GM18858 (cell line): ENCODE results near the gene KRT86.

Experiments
- ATAC-seq: cut with Tn5 transposase; IDR thresholded peaks from one replicate; pipeline ENCODE4 v1.9.1; 2021; ENCODE audit not compliant: unreplicated experiment

The KRT86 gene

DNA sequence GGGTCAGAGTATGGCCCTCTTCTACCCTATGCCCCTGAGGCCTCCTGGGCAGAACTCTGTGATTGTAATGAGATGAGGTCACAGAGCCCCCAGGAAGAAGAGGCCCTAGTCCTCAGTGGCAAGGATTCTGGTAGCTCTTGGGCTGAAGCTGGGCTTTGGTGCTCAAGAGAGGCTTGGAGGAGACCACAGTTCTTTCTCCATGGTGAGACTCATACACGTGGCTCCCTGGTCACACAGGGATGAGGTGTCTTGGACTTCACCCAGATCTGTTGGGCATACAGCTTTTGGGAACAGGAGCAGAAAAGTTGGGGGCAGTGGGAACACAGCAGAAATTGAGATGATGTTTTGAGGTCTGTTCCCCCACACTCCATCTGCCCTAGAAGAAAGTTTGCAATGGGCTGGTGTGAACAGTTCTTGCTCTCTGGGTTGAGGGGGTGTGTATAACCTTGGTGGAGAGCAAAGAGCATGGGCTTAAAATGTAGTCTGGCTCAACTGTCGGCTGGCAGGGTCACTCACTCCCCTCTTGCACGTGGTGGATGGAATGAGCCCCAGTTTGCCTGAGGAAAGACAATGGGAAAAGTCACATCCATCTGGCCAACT is at the start of gene KRT86:
TSS of gene KRT86 (plus strand) at position 125 of the 600 bp plus-strand sequence. CDS start 27,272 bp downstream, outside the sequence.
- ATAC-seq: no peak

DNA sequence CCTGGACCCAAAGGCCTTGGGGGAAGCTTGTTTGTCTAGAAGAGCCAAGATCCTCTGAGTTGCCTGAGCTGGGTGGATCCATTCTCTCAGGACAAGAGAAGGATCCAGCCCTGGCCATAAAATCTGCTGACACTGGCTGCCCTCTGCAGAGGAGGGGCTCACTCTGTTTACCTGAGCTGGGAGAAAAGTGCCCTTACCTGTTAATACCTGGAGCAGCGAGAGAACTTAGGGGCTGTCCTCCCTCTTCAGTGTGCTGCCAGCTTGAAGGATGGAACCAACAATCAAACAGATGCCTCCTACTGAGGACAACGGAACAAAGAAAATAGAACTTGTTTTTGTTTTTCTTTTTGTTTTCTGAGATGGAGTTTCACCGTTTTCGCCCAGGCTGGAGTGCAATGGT is 48.7 kb upstream of the KRT86 start:
- no peak for ATAC-seq

DNA sequence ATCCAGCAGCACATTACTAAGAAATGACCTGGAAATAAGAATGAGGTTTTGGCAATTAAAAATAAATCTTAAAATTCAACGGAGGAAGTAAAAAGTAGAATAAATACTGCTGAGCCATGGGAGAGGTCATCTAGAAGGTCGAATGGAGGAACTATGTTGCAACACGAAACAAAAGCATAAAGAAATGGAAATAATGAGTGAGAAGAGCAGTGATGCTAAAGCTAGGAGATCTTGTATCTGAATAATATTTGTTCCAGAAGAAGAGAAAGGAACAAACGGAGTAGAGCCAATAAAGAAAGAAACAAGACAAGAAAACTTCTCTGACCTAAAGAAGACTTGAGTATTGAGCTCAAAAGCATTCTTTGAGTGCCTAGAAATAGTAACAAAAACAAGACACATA is 48.0 kb upstream of the KRT86 start:
- ATAC-seq: no peak

DNA sequence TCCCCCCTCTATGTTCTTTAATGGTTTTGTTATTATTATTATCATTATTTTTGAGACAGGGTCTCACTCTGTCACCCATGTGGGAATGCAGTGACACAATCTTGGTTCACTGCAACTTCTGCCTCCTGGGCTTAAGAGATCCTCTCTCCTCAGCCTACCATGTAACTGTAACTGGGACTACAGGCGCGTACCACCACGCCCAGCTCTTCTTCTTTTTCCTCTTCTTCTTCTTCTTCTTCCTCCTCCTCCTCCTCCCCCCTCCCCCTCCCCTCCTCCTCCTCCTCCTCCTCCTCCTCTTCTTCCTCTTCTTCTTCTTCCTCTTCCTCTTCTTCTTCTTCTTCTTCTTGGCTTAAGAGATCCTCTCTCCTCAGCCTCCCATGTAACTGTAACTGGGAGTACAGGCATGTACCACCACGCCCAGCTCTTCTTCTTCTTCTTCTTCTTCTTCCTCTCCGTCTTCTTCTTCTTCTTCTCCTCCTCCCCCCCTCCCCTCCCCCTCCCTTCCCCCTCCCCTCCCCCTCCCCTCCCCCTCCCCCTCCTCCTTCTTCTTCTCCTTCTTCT is 46.8 kb upstream of the KRT86 start:
- no peak for ATAC-seq

DNA sequence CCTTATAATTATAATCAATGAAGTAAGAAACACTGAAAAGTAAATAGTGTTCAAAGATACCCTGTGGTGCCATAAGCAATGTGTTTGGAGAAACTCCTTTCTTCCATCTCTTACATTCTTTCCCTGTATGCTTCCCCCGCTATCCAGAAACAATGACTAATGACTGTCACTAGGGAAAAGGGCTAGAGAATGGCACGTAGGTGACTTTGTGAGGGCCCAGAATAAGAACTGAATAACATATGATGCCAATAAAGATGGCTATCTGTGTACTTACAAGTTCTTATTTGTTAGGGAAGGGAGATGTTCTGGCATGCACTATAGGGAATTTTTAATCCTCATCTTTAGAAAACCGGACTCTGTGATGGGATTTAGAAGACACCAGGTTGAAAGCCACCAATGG is 46.1 kb upstream of the KRT86 start:
- no peak for ATAC-seq

DNA sequence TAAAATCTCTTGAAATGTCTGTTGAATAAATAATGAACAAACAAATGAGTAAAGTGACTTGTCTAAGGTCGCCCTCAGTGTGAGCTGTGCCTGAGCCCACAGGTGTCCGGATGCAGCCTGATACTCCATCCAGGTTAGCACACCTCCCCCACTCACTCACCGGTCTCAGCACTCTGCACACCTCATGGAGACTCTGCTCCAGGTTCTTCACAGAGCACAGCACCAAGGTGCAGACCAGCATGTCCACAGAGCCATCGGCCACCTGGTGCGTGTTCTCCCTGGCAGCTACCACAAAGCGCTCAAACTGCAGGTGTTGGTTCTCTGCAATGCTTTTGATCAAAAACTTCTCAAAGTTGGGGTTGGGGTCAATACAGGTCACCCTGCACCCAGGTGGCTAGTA is 45.5 kb upstream of the KRT86 start:
- ATAC-seq: no peak

DNA sequence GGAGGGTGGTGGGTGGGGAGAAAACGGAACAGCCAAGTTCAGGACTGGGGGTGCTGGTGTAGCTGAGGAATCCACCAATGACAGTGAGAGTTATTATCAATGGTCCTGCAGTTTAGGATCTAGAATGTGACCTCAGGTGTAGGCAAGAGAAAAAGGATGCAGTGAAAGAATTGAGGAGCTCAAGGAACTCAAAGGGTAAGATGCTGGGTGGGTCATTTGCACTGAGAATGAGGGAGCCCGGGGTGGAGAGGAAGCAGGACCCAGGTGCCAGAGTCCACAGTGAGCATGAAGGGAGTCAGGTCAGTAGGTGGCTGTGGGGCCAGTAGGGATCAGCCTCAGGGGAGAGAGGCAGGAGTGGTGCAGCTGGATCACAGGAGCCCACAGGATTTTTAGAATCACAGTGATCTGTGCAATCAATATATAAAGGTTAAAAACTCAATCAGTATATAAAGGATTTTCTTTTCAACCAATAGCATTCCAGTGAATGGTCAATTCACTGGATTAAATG is 44.6 kb upstream of the KRT86 start:
- no peak for ATAC-seq

DNA sequence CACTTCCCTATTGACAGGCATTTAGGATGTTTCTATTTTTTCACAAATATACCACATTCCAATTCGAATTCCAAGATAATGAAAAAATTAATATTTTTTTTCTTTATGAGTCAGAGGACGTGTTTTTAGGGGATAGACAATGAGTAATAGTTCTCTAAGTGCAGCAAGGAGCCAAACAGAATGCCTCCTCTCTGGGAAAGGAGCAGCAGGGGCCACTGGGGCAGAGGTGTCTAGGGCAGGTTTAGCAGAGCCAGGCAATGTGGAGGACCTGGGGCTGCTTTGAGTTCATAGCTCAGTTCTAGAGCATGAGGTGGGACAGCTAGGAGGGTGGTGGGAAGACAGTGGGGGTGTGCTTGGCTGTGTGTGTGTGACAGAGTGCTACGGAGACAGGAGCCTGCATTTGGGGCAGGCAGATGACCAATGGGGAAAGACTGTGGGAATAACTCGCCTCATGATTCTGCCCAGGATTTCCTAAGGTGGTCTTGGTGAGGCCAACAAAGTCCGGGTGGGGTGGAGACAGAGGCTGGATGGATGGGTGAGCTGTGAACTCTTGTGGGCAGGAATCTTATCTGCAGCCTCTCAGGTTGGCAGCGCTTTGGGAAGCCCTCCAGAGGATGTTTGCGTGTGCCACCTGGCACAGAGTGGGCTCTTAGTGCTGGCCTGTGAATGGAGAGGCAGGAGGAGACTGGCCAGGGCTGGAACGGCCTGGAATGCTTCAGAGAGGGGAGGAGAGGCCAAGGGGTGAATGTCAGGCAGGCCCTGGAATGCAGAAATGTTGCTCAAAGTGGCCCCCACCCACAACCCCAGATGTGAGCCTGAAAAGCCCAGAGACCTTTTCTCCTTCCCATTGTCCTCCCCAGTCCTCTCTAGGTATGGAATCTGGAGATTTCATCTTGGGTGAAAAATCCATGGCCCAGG is 43.8 kb upstream of the KRT86 start:
- ATAC-seq: no peak

DNA sequence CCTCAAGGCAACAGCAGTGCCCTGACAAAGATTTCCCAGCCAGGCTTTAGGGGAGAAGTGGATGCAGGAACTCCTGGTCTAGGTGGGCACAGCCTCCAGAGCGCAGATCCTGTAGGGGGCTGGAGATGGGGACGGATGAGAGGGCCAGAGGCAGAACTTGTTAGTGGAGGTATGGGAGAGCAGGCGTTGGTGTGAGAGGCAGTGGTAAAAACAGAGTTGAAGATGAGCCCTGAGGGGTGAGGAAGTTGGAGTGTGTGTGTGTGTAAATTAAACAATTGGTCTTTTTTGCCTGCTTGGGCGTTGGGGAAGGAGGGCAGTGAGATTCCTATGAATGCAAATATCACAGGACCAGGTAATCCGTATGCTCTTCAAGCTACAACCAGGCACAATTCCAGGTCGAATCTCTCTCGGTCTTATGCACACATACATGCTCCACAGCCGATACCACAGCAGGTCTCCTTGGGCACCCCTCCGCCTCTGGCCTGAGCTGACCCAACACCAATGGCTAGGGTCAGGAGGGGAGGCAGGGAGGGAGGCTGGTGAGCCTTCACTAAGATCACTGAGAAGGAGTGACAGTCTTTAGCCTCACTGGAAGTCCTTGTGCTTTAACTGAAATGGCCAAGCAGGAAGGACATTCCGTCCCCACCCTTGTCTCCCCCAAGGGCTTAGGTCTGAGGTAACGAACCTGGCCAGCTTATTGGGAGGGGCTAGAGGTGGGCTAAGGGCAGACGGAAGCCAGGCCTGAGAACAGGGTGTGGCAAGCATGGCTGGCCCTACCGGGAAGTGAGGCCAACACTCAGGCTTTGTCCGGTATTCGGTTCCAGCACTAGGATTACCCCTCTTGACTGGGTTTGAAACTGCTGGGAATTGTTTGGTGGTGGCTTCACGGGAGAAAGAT is 42.9 kb upstream of the KRT86 start:
- ATAC-seq: no peak

DNA sequence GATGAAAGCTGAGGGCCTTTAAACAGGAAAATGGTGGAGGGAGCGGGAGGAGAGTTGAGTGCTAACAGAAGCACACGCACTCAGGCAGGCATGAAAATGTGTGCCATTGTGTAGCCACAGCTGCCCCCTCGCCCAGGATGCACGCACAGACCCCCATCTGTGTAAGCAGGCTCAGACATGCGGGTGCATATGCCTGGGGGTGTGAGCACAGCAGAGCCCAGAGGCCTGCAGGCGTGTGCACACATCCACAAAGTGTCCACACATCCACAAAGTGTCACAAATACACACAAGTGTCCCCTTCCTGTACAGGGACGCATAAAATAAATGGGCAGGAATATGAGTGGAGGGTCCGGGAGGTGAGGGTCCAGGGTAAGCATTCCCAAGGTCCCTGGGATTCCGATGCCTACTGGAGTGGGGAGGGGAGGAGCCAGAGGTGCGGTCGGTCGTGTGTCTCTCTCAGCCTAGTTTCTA is 42.2 kb upstream of the KRT86 start:
- no peak for ATAC-seq

DNA sequence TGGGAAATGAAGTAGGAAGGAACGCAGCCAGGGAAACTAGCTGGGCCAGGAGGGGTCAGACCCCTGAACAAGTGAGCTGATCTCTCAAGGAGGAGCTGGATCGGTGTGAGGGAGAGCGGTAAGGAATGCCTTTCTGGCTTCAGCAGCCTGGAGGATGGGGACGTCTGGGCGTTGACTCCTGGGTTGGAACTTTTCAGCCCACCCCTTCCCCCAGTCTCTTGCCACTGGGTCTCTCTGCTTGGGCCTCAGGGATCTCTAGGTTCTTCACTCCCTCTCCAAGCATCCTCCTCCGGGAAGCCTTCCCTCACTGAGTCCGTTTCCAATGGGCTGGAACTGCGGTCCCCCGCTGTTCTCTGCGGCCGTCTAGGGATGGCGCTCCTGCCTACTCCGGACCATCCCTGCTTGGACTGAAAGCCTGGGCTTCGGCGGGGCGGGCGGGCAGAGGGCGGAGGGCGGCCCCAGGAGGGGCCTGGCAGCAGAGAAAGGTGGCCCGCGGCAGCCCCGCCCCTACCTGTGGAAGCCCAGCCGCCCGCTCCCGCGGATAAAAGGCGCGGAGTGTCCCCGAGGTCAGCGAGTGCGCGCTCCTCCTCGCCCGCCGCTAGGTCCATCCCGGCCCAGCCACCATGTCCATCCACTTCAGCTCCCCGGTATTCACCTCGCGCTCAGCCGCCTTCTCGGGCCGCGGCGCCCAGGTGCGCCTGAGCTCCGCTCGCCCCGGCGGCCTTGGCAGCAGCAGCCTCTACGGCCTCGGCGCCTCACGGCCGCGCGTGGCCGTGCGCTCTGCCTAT is 41.6 kb upstream of the KRT86 start, which contains the start of gene KRT7:
TSS of gene KRT7 (plus strand) at position 570 of the 788 bp plus-strand sequence. CDS start at position 624, 54 bp downstream.
- no peak for ATAC-seq

DNA sequence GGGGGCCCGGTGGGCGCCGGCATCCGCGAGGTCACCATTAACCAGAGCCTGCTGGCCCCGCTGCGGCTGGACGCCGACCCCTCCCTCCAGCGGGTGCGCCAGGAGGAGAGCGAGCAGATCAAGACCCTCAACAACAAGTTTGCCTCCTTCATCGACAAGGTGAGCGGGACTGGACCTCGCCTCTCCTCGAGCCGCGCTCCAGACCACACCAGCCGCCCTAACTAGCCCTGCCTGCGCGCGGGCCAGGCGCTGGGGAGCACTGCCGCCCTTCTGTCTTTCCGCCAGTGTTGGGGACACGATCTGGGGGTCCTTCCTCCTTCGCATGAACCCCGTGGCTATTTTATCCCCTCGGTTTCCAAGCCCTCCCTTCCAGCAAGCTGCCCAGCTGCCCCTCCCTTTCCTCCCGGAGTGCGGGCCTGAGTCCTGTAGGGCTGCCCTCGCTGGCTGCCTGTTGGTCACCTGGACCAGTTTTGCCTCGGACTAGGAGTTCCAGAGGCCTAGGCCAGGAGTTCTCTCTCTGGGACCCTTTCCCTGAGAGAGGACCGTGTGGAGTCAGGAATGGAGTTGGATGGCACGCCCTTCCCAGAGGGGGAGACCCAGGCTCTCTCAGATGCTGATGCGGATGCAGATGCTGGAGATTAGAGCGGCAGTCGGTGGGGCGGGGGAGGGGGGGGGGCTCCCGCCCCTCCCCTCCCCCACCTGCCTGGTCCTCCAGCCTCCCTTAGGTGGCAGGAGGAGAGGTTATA is 40.8 kb upstream of the KRT86 start:
- no peak for ATAC-seq

DNA sequence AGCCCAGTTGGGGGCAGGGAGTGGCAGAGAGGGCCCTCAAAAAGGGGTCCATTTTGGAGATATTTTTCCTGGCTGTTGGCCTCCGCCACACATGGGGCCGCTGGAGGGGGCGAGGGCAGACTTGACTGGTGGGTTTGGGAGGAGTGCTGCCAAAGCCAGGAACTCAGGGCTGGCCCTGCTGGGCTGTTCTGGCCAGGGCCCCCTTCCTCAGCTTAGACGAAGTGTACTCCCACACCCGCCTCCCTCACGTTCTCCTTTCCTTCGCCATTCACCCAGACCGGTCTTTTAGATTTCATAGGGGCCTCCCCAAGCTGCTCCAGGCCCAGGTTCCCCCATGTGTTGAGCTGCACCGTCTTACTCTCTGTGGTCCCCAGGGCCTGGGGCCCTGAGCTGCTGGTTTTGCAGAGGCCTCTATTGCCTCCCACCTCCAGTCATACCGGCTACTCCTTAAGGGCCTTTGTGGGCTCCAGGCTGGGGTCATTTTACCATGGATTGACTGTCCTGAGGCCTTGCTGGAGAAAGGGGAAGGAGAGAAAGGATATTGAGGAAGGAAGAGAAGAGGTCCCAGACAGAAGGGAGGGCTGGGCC is 40.1 kb upstream of the KRT86 start:
- ATAC-seq: no peak

DNA sequence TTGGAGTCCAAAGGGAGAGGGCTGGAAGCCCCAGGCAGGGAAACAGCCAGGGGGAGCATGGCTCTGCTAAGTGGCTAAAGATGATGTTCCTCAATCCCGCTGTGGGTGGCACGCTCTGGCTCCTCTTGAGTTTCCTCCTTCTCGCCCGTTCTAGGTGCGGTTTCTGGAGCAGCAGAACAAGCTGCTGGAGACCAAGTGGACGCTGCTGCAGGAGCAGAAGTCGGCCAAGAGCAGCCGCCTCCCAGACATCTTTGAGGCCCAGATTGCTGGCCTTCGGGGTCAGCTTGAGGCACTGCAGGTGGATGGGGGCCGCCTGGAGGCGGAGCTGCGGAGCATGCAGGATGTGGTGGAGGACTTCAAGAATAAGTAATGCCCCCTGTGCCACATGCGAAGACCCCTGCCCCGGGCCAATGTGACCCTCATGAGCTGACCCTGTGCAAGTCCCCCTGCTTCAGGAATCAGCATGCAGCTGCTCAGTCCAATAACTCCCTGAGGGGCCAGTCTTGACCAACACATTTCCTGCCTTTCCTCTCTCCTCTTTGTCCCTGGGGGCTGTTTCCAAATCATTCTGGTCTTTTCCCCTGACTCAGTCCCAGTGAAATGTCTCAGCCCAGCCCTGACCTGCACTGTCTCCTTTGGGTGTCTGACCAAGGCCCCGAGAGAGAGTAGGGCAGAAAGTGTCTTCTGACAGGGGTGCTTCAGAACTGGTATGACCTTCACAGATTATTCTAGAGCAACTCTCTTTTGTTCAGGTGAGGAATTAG is 39.3 kb upstream of the KRT86 start:
- no peak for ATAC-seq

DNA sequence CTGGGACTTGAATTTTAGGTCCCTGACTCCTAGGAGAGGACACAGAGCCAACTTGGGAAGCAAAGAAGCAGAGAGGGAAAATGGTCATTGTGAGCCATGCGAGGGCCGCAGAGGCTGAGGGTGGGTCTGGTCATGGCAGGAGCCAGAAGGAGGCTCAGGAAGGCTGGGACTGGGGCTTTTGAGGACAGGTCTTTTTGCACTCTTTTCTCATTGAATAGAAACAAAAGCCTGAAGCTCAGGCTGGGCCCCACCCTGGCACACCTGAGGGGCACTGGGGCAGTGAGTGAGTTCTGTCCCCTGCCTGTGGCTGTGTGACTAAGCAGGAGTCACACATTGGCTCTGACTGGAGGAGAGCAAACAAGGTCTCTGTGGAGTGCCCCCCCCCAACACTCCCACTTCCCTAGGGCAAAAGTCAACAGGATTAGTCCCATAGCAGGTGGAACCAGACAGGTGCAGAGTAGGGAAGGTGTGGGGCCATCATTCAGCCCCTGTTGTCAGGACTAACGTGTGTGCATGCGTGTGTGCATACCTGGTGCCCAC is 38.6 kb upstream of the KRT86 start:
- ATAC-seq: no peak

DNA sequence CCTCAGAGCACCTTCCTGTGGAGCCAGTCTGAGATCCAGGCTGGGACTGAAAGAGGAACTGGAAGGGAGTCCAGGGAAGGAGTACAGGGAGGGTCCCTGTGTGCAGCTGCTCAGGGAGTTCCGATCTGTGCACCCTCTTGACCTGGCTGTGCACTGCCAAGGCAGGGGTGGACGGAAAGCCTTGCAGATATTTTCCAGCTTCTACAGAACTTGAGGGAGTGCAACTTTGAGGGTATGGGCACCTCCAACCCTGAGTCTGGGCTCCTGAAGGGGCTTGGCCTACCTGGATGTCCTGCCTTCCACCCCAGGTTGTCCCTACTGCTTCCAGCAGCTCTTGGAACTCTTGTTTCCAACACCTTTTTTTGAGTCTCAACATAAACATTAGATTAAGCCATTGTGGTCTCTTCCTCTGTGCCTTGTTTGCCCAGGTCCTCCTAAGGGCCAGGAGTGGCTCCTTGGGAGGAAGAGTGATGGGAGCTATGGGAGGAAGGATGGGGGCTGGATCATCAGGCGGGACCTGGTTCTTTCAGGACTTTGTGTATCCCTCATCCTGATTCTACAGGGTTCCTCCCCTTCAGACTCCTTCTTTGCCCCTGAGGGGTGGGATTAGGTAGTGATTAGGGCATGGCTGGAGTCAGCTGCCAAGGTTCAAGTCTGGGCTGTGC is 37.9 kb upstream of the KRT86 start:
- no peak for ATAC-seq

DNA sequence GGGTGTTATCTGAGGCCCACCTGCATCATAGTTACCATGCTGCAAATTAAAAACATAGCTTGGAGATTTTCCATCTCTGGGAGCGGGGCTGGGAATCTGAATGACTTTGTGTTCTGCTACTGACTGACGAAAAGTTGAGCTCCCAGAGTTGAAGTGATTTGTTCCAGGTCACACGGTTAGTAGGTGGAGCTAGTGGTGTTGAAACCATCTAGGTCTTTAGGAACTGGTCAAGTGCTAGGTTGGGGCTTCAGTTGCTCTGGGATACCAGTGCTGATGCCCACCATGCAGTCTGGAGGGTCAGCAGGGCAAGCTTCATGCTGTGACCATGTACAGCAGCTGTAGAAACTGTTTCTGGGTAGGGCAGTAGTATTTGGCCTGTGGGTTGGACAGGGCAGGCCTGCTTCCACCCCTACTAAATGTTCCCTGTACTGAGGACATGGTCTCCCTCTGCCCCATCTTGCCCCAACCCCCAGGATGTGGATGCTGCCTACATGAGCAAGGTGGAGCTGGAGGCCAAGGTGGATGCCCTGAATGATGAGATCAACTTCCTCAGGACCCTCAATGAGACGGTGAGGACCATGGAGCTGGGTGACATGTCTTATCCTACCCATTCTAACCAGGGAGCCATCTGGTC is 36.1 kb upstream of the KRT86 start:
- no peak for ATAC-seq
